K562 (cell line): Measurements from ENCODE around the gene CGNL1. TPM values are rescaled to one million over a fixed set of nuclear protein-coding genes. Genes with fewer than 3 reads are reported as not detected.

Experiments
- ATAC-seq: fragments of 200-7000 bp; cut with Tn5 transposase; 3 replicates; pipeline ENCODE4 v1.9.1; 2020; ENCODE audit warnings: moderate library complexity
- BruUV-seq: library from RNA; stranded (reverse); fragments of 400-500 nt; replicated peaks from 2 replicates; lab custom pipeline; 2021; lab: Mats Ljungman, UMichigan
- CTCF ChIA-PET: fragments of 300-600 bp; formaldehyde crosslinking; extraction: SDS; loops from one replicate; lab custom pipeline; 2021; ENCODE audit warnings: low intra/inter-chr PET ratio; lab: Yijun Ruan, JAX
- POLR2A ChIA-PET: fragments of 300-600, 350-650 bp; sonication (Branson Sonifier 250); formaldehyde crosslinking; extraction: SDS; loops from one replicate; lab custom pipeline; 2021; ENCODE audit warnings: antibody characterized with exemption, inconsistent platforms; lab: Yijun Ruan, JAX
- DNase-seq, 4 experiments: peaks; one replicate each; pipeline versions ENCODE4 v3.0.0 to v3.0.0-alpha.2; 2011 to 2018; ENCODE audit warnings: low spot score in 3 of 4, mixed read lengths in 3 of 4; ENCODE audit errors: extremely low read depth in 1 of 4
- FAIRE-seq: peaks from 2 replicates; lab custom pipeline; 2011; peaks lifted over from hg19 to GRCh38; lab: Jason Lieb, UNC
- H2AFZ ChIP-seq: 2 replicates; pipeline ENCODE4 v1.6.0; 2011; ENCODE audit warnings: low read depth, low read length, control low read depth, inconsistent platforms
- H3K27ac ChIP-seq: fragments of 200-600 bp; 3 replicates; pipeline ENCODE4 v1.8.0; 2011; ENCODE audit warnings: low read depth, mild to moderate bottlenecking, control low read depth, inconsistent platforms, low read length, moderate library complexity, mixed read lengths; ENCODE audit errors: extremely low read depth
- H3K27me3 ChIP-seq, 2 experiments: fragments of 300-600 bp in 1 of 2; 2 replicates in 1 of 2; 3 replicates in 1 of 2; pipeline versions ENCODE4 v1.6.0 to v1.8.0; 2011; ENCODE audit warnings: inconsistent platforms in 2 of 2, low read length in 2 of 2, mild to moderate bottlenecking in 1 of 2, mixed read lengths in 1 of 2, moderate library complexity in 1 of 2; ENCODE audit not compliant: control insufficient read depth in 2 of 2, insufficient read depth in 2 of 2
- H3K36me3 ChIP-seq: fragments of 300-600 bp; 3 replicates; pipeline ENCODE4 v1.8.0; 2011; ENCODE audit warnings: mild to moderate bottlenecking, low read length, inconsistent platforms; ENCODE audit not compliant: control insufficient read depth, insufficient read depth
- H3K4me1 ChIP-seq, 2 experiments: fragments of 200-600 bp in 1 of 2; replicated peaks in 1 of 2; 2 replicates in 1 of 2; 3 replicates in 1 of 2; pipeline versions ENCODE4 v1.5.1 to v1.8.0; 2011; ENCODE audit warnings: inconsistent platforms in 2 of 2, low read length in 2 of 2, mild to moderate bottlenecking in 1 of 2, mixed read lengths in 1 of 2, moderate library complexity in 1 of 2; ENCODE audit not compliant: control insufficient read depth in 2 of 2, insufficient read depth in 2 of 2
- H3K4me2 ChIP-seq: 2 replicates; pipeline ENCODE4 v1.6.1; 2011; ENCODE audit warnings: low read length, control low read depth, inconsistent platforms, mixed read lengths; ENCODE audit not compliant: insufficient read depth
- H3K4me3 ChIP-seq: fragments of 200-600 bp; sonication (generic), shearing (Covaris generic); 2 replicates; pipeline ENCODE4 v1.5.1; 2016; ENCODE audit warnings: control low read depth, inconsistent platforms
- H3K79me2 ChIP-seq: fragments of 200-600 bp; 3 replicates; pipeline ENCODE4 v1.8.0; 2011; ENCODE audit warnings: low read length, inconsistent platforms; ENCODE audit not compliant: control insufficient read depth, insufficient read depth
- H3K9ac ChIP-seq, 2 experiments: 2 replicates each; pipeline versions ENCODE4 v1.6.0 to v1.6.1; 2011; ENCODE audit warnings: low read depth in 2 of 2, low read length in 2 of 2, control low read depth in 1 of 2, inconsistent platforms in 1 of 2, mild to moderate bottlenecking in 1 of 2, mixed read lengths in 1 of 2; ENCODE audit not compliant: insufficient read depth in 1 of 2
- H3K9me1 ChIP-seq: one replicate; pipeline ENCODE4 v1.6.0; 2011; ENCODE audit warnings: inconsistent platforms, mild to moderate bottlenecking, low read length, moderate library complexity; ENCODE audit not compliant: control insufficient read depth, insufficient read depth
- H3K9me3 ChIP-seq: replicated peaks from 2 replicates; pipeline ENCODE4 v1.5.1; 2011; ENCODE audit warnings: low read depth, low read length, inconsistent platforms; ENCODE audit not compliant: control insufficient read depth, insufficient read depth
- H4K20me1 ChIP-seq: replicated peaks from 2 replicates; pipeline ENCODE4 v1.6.1; 2011; ENCODE audit warnings: low read length, inconsistent platforms, mixed read lengths; ENCODE audit not compliant: control insufficient read depth, insufficient read depth
- BRD4 ChIP-seq: fragments of 200-600 bp; sonication (generic); IDR thresholded peaks from 2 replicates; pipeline ENCODE4 v1.6.1; 2017; ENCODE audit warnings: inconsistent platforms
- GMEB1 ChIP-seq: fragments of 250-450 bp; sonication (Bioruptor Pico); IDR thresholded peaks from 2 replicates; pipeline ENCODE4 v1.4.0; 2020; ENCODE audit warnings: mild to moderate bottlenecking
- MED1 ChIP-seq: sonication (generic); formaldehyde crosslinking; IDR thresholded peaks from 2 replicates; pipeline ENCODE4 v1.8.1; 2023; ENCODE audit warnings: missing genetic modification reagents, borderline replicate concordance
- SFPQ ChIP-seq: fragments of 200-400 bp; formaldehyde crosslinking; IDR thresholded peaks from 2 replicates; pipeline ENCODE4 v1.6.1; 2017; ENCODE audit warnings: mild to moderate bottlenecking, low read depth, low read length, moderate library complexity
- ZBTB12 ChIP-seq: fragments of 250-450 bp; sonication (Bioruptor Pico); IDR thresholded peaks from 2 replicates; pipeline ENCODE4 v1.4.0; 2020
- ZNF318 ChIP-seq, 2 experiments: fragments of 450-650 bp; IDR thresholded peaks; 2 replicates each; pipeline ENCODE4 v1.6.1; 2016; ENCODE audit warnings: mild to moderate bottlenecking in 2 of 2, borderline replicate concordance in 1 of 2, low read depth in 1 of 2, moderate library complexity in 1 of 2
- WGBS: fragments of 100-300 bp; shearing (Covaris generic); methylation state at CpG from one replicate; pipeline ENCODE4 v1.1.6; 2016; ENCODE audit warnings: low coverage, mixed read lengths; ENCODE audit not compliant: insufficient coverage; ENCODE audit errors: missing lambda C conversion rate; 5-methylcytosine and 5-hydroxymethylcytosine counted together
- in situ Hi-C: fragments of 300-500 bp; cut with MboI; formaldehyde crosslinking; loops from 4 replicates; pipeline ENCODE4 v1.15.0; 2018; ENCODE audit warnings: inconsistent platforms, mixed read lengths
- intact Hi-C: fragments of 100-400 bp; cut with micrococcal nuclease; formaldehyde crosslinking; loops from 2 replicates; pipeline ENCODE4 v1.14.2; 2022
- polyA plus RNA-seq, 8 experiments: library from polyadenylated mRNA; depleted of rRNA in 4 of 8; stranded (reverse) in 5 of 8; unstranded in 3 of 8; fragments of >200 nt; fragmentation: Nextera tagmentation in 2 of 8; fragmentation: Illumina TruSeq in 1 of 8; extraction: Ambion mirVana in 2 of 8; extraction: Trizol in 1 of 8; gene quantifications; 2 replicates each; pipeline versions ENCODE4 v1.2.1 to v1.2.3, GENCODE V29; 2011 to 2014; ENCODE audit warnings: inconsistent platforms in 1 of 8, missing spikeins in 1 of 8
- total RNA-seq, 7 experiments: library from RNA; depleted of rRNA in 6 of 7; stranded (reverse); fragments of >200 nt in 6 of 7; fragmentation: Illumina TruSeq in 2 of 7; extraction: Trizol in 2 of 7; gene quantifications; 2 replicates each; pipeline versions ENCODE4 v1.2.1 to v1.2.3, GENCODE V29; 2011 to 2021; ENCODE audit warnings: low replicate concordance in 1 of 7

The CGNL1 gene
- total and polyA plus RNA-seq, 9 of the 15 experiments (the other 6 are each of a cell fraction or from before 2014, with no cell fraction given): 0.01 to 0.07 TPM; not detected in 7

GRCh38 chr15:57406062-57406772 lies 29.9 kb downstream of the CGNL1 start:
- no TSS peak for BruUV-seq
- Histone ChIP-seq H3K36me3 (no peaks in the 10 kb centered on the region), H3K9ac (no peak overlapping the region), H4K20me1 (no peaks in the 10 kb centered on the region), H2AFZ (no peak overlapping the region), H3K27me3 (peaks cover 20 to 28% of the 10 kb centered on the region in 2 experiments), H3K9me3 (no peaks in the 10 kb centered on the region), H3K9me1 (no peaks in the 10 kb centered on the region), H3K4me2 (no peak overlapping the region), H3K27ac (no peak overlapping the region), H3K4me1 (no peaks in the 10 kb centered on the region), H3K79me2 (no peaks in the 10 kb centered on the region), H3K4me3 (no peak overlapping the region)
- ATAC-seq (no peak), FAIRE-seq (no peak), DNase-seq (no peak)
- intact Hi-C loops (no loop called here), in situ Hi-C loops (no loop called here)
- WGBS: 0% methylated on average over 7 of the region's 7 CpGs
- ChIA-PET CTCF (no interaction called here), POLR2A (no interaction called here)
- TF ChIP-seq ZNF318 (IDR thresholded peaks at IDR 0.05; ENCODE audit: borderline replicate concordance in 1 of 2, low read depth in 1 of 2) (no peak), MED1 (CRISPR knock-in tag) (no peak), SFPQ (no peak), GMEB1 (CRISPR knock-in tag) (no peak), ZBTB12 (CRISPR knock-in tag) (no peak), BRD4 (no peak)
